K562 (cell line): ENCODE results near the gene IRAG1. TPM values are rescaled to one million over a fixed set of nuclear protein-coding genes. Genes with fewer than 3 reads are reported as not detected.

Source experiments
- CBFA2T3 ChIP-seq: fragments of 450-650 bp; IDR thresholded peaks from 2 replicates; pipeline ENCODE4 v1.6.1; 2017
- EGR1 ChIP-seq: fragments of 450-650 bp; conservative IDR thresholded peaks from 2 replicates; pipeline ENCODE4 v1.6.1; 2017; ENCODE audit warnings: mild to moderate bottlenecking
- HDAC6 ChIP-seq: IDR thresholded peaks from 2 replicates; pipeline ENCODE4 v1.6.1; 2012; ENCODE audit warnings: low read depth, mild to moderate bottlenecking, control low read depth, inconsistent platforms, low read length, moderate library complexity
- MYNN ChIP-seq, 2 experiments: sonication (generic); formaldehyde crosslinking in 1 of 2; IDR thresholded peaks; 2 replicates each; pipeline versions ENCODE4 v1.5.0 to v1.6.1; 2016 to 2020; ENCODE audit warnings: antibody characterized with exemption in 1 of 2, missing genetic modification reagents in 1 of 2
- NR4A1 ChIP-seq, 2 experiments: fragments of 250-450 bp in 1 of 2; fragments of 450-650 bp in 1 of 2; sonication (Bioruptor Pico) in 1 of 2; IDR thresholded peaks; 2 replicates each; pipeline versions ENCODE4 v1.4.0 to v1.6.1; 2016 to 2020; ENCODE audit warnings: mild to moderate bottlenecking in 2 of 2, missing compliant biosample characterization in 1 of 2, missing genetic modification characterization in 1 of 2, moderate library complexity in 1 of 2
- RUNX1 ChIP-seq: sonication (generic); IDR thresholded peaks from 2 replicates; pipeline ENCODE4 v1.6.1; 2016; ENCODE audit warnings: antibody characterized with exemption, low read depth
- SAP30 ChIP-seq: fragments of 200-600 bp; sonication (generic); IDR thresholded peaks from 2 replicates; pipeline ENCODE4 v1.6.1; 2012; ENCODE audit warnings: borderline replicate concordance, low read depth, mild to moderate bottlenecking, moderate library complexity, low read length, control low read depth, inconsistent platforms; ENCODE audit not compliant: insufficient read depth, poor library complexity, severe bottlenecking
- STAT6 ChIP-seq: sonication (generic); formaldehyde crosslinking; IDR thresholded peaks from 2 replicates; pipeline ENCODE4 v1.8.1; 2023; ENCODE audit warnings: mild to moderate bottlenecking, missing genetic modification reagents
- USF2 ChIP-seq: sonication (generic); formaldehyde crosslinking; IDR thresholded peaks from 2 replicates; pipeline ENCODE4 v1.5.0; 2020; ENCODE audit warnings: missing genetic modification reagents
- ZNF282 ChIP-seq: sonication (generic); formaldehyde crosslinking; IDR thresholded peaks from 2 replicates; pipeline ENCODE4 v1.8.1; 2023; ENCODE audit warnings: missing genetic modification reagents
- ZNF318 ChIP-seq, 2 experiments: fragments of 450-650 bp; IDR thresholded peaks; 2 replicates each; pipeline ENCODE4 v1.6.1; 2016; ENCODE audit warnings: mild to moderate bottlenecking in 2 of 2, borderline replicate concordance in 1 of 2, low read depth in 1 of 2, moderate library complexity in 1 of 2
- polyA plus RNA-seq, 8 experiments: library from polyadenylated mRNA; depleted of rRNA in 4 of 8; stranded (reverse) in 5 of 8; unstranded in 3 of 8; fragments of >200 nt; fragmentation: Nextera tagmentation in 2 of 8; fragmentation: Illumina TruSeq in 1 of 8; extraction: Ambion mirVana in 2 of 8; extraction: Trizol in 1 of 8; gene quantifications; 2 replicates each; pipeline versions ENCODE4 v1.2.1 to v1.2.3, GENCODE V29; 2011 to 2014; ENCODE audit warnings: inconsistent platforms in 1 of 8, missing spikeins in 1 of 8
- total RNA-seq, 7 experiments: library from RNA; depleted of rRNA in 6 of 7; stranded (reverse); fragments of >200 nt in 6 of 7; fragmentation: Illumina TruSeq in 2 of 7; extraction: Trizol in 2 of 7; gene quantifications; 2 replicates each; pipeline versions ENCODE4 v1.2.1 to v1.2.3, GENCODE V29; 2011 to 2021; ENCODE audit warnings: low replicate concordance in 1 of 7
- TF ChIP-seq, protein P1 (sequence below): fragments of 250-450 bp; sonication (Bioruptor Pico); IDR thresholded peaks from 2 replicates; pipeline ENCODE4 v1.5.0; 2020; ENCODE audit warnings: mild to moderate bottlenecking

IRAG1 gene
- total and polyA plus RNA-seq, 9 of the 15 experiments (the other 6 are each of a cell fraction or from before 2014, with no cell fraction given), result 0.01 to 0.22 (median 0.09) TPM; not detected in 1

DNA sequence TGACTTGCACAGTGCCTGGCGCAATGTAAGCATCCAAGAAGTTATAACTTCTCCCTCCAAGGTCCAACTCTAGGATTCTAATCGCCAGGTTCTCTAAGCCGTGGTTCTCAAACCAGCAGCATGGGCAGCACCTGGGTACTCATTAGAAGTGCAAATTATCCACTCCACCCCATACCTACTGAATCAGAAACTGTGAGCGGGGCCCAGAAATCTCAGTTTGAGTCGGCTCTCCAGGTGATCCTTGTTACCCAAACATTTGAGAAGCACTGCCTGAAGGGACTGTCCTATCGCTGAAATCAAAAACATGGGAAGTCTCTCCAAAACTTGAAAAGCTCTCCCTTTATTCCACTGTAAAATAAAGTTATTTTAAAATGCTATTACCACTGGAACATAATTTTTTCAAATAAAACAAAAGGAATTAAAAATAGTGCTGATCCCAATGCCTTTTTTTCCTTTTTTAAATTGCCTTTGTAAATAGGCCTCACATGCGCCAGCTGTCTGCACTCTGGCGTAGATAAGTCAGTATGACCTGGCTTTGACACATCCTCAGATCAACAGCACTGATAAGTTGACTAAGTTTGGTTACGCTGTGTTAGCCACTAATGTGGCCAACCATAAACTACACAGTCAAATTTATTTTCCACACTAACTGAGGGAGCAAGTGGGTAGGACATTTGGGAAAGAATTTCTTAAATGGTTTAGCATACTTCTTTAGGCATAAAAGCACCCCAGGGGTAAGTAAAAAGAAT, 49.1 kb upstream of the IRAG1 start (continued):
- peak in 1 of 2 experiments; percentile 89; a peak in 2 of 4 replicates for TF ChIP-seq ZNF318 (IDR thresholded peaks at IDR 0.05; ENCODE audit: borderline replicate concordance in 1 of 2, low read depth in 1 of 2)
- no peak for TF ChIP-seq ZNF282 (CRISPR knock-in tag)
- TF ChIP-seq, protein P1, sequence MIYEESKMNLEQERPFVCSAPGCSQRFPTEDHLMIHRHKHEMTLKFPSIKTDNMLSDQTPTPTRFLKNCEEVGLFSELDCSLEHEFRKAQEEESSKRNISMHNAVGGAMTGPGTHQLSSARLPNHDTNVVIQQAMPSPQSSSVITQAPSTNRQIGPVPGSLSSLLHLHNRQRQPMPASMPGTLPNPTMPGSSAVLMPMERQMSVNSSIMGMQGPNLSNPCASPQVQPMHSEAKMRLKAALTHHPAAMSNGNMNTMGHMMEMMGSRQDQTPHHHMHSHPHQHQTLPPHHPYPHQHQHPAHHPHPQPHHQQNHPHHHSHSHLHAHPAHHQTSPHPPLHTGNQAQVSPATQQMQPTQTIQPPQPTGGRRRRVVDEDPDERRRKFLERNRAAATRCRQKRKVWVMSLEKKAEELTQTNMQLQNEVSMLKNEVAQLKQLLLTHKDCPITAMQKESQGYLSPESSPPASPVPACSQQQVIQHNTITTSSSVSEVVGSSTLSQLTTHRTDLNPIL (CRISPR knock-in tag), result no peak
- no peak for TF ChIP-seq NR4A1 (CRISPR knock-in tag; IDR thresholded peaks at IDR 0.05)
- TF ChIP-seq NR4A1 (tag; IDR thresholded peaks at IDR 0.05), result peak; percentile 67; the same call in 1 of the 2 replicates
- peak; percentile 69; the same call in 1 of the 2 replicates for TF ChIP-seq MYNN (IDR thresholded peaks at IDR 0.05)
- no peak for TF ChIP-seq MYNN (CRISPR knock-in tag; IDR thresholded peaks at IDR 0.05)
- TF ChIP-seq STAT6 (CRISPR knock-in tag), result no peak
- no peak for TF ChIP-seq USF2 (CRISPR knock-in tag)
- TF ChIP-seq HDAC6, result no peak
- TF ChIP-seq CBFA2T3, result peak; percentile 78
- no peak for TF ChIP-seq RUNX1
- TF ChIP-seq SAP30, result no peak
- TF ChIP-seq EGR1, result no peak
